ENCODE results near the gene PLOD1.

Gene PLOD1

DNA sequence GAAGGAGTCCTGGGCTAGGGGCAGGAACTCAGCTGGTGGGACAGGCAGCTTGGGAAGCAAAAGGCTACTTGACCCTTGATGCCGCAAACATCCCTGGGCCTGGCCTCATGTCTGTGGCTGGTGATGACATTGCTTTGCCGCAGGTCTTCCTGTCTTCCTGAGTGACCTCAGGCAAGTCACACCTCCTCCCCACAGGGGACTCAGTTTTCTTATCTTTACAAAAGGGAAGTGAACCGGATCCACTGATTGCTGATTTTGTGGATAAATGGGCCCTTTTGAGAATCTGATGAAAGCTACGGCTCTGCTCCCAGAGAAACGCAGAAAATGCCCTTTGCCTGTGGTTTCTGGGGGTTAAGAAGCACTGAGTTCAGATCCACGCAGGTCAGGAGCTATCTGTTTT, 20.7 kb downstream of the PLOD1 start:
- Histone ChIP-seq H3K79me2 (ENCODE audit: insufficient read depth, low read length) (no peaks in the 10 kb centered on the region), H3K27me3 (ENCODE audit: insufficient read depth, low read length, poor library complexity, severe bottlenecking) (no peaks in the 10 kb centered on the region), H3K4me2 (ENCODE audit: low read depth, low read length, poor library complexity, severe bottlenecking) (no peak overlapping the region), H3K4me3 (ENCODE audit: low read length, poor library complexity, severe bottlenecking) (no peak overlapping the region), H3K9me2 (replicated peaks; ENCODE audit: low read depth, low read length) (no peaks in the 10 kb centered on the region), H2AFZ (ENCODE audit: low read length) (no peak overlapping the region), H3K9me3 (ENCODE audit: insufficient read depth, low read depth, low read length) (no peaks in the 10 kb centered on the region), H3K9ac (ENCODE audit: low read depth, low read length, poor library complexity, severe bottlenecking) (no peak overlapping the region), H3F3A (ENCODE audit: low read depth) (no peaks in the 10 kb centered on the region), H3K36me3 (ENCODE audit: insufficient read depth, low read length) (peaks cover 6% of the 10 kb centered on the region; the same call in 1 of the 2 replicates), H3K4me1 (ENCODE audit: insufficient read depth, low read length, poor library complexity, severe bottlenecking) (no peaks in the 10 kb centered on the region), H4K20me1 (ENCODE audit: insufficient read depth, low read length, poor library complexity, severe bottlenecking) (no peaks in the 10 kb centered on the region)
- no peak for TF ChIP-seq CTCF (conservative IDR thresholded peaks at IDR 0.05; ENCODE audit: low read length)
- no peak for TF ChIP-seq EZH2phosphoT487 (IDR thresholded peaks at IDR 0.05; ENCODE audit: borderline replicate concordance)

GRCh38 chr1:11957398-11957797, 22.9 kb downstream of the PLOD1 start:
- Histone ChIP-seq H4K20me1 (ENCODE audit: insufficient read depth, low read length, poor library complexity, severe bottlenecking) (no peaks in the 10 kb centered on the region), H3K4me2 (ENCODE audit: low read depth, low read length, poor library complexity, severe bottlenecking) (no peak overlapping the region), H3K9me3 (ENCODE audit: insufficient read depth, low read depth, low read length) (no peaks in the 10 kb centered on the region), H2AFZ (ENCODE audit: low read length) (no peak overlapping the region), H3K27me3 (ENCODE audit: insufficient read depth, low read length, poor library complexity, severe bottlenecking) (no peaks in the 10 kb centered on the region), H3K36me3 (ENCODE audit: insufficient read depth, low read length) (peaks cover 6% of the 10 kb centered on the region; the same call in 1 of the 2 replicates), H3K9ac (ENCODE audit: low read depth, low read length, poor library complexity, severe bottlenecking) (no peak overlapping the region), H3K4me1 (ENCODE audit: insufficient read depth, low read length, poor library complexity, severe bottlenecking) (no peaks in the 10 kb centered on the region), H3K9me2 (replicated peaks; ENCODE audit: low read depth, low read length) (no peaks in the 10 kb centered on the region), H3K4me3 (ENCODE audit: low read length, poor library complexity, severe bottlenecking) (no peak overlapping the region), H3F3A (ENCODE audit: low read depth) (no peaks in the 10 kb centered on the region), H3K79me2 (ENCODE audit: insufficient read depth, low read length) (no peaks in the 10 kb centered on the region)
- TF ChIP-seq CTCF (conservative IDR thresholded peaks at IDR 0.05; ENCODE audit: low read length) (no peak), EZH2phosphoT487 (IDR thresholded peaks at IDR 0.05; ENCODE audit: borderline replicate concordance) (no peak)

DNA sequence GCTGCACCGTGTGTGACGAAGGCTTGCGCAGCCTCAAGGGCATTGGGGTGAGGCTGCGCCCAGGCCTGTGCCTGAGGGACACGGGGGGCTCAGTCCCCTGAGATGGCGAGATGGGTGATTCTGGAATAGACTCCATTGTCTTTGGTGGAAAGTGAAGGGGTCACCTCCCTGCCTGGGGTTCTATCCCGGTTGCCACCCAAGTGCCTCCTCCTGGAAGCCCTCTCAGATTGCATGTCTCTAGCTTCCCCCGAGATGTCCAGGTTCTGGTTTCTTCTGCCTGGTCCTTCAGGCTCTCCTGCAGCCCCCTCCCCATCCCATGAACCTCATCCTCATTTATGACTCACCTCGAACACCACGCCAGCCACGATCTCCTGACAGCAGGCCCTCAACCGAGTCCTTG, 23.4 kb downstream of the PLOD1 start:
- H3K9me3 ChIP-seq (ENCODE audit: insufficient read depth, low read depth, low read length) = no peaks in the 10 kb centered on the region
- H3K4me2 ChIP-seq (ENCODE audit: low read depth, low read length, poor library complexity, severe bottlenecking) = no peak overlapping the region
- no peak overlapping the region for H3K4me3 ChIP-seq (ENCODE audit: low read length, poor library complexity, severe bottlenecking)
- no peak overlapping the region for H2AFZ ChIP-seq (ENCODE audit: low read length)
- H3K36me3 ChIP-seq (ENCODE audit: insufficient read depth, low read length) = peaks cover 6% of the 10 kb centered on the region; the same call in 1 of the 2 replicates
- no peak overlapping the region for H3K9ac ChIP-seq (ENCODE audit: low read depth, low read length, poor library complexity, severe bottlenecking)
- H3K79me2 ChIP-seq (ENCODE audit: insufficient read depth, low read length) = no peaks in the 10 kb centered on the region
- H3K27me3 ChIP-seq (ENCODE audit: insufficient read depth, low read length, poor library complexity, severe bottlenecking) = no peaks in the 10 kb centered on the region
- H3F3A ChIP-seq (ENCODE audit: low read depth) = no peaks in the 10 kb centered on the region
- H3K9me2 ChIP-seq (replicated peaks; ENCODE audit: low read depth, low read length) = no peaks in the 10 kb centered on the region
- no peaks in the 10 kb centered on the region for H3K4me1 ChIP-seq (ENCODE audit: insufficient read depth, low read length, poor library complexity, severe bottlenecking)
- no peaks in the 10 kb centered on the region for H4K20me1 ChIP-seq (ENCODE audit: insufficient read depth, low read length, poor library complexity, severe bottlenecking)
- TF ChIP-seq EZH2phosphoT487 (IDR thresholded peaks at IDR 0.05; ENCODE audit: borderline replicate concordance) = no peak
- no peak for TF ChIP-seq CTCF (conservative IDR thresholded peaks at IDR 0.05; ENCODE audit: low read length)
